ENCODE results near the gene STX7. TPM values are rescaled to one million over a fixed set of nuclear protein-coding genes. Genes with fewer than 3 reads are reported as not detected.

Gene STX7
- total RNA-seq, 2 experiments from 2014 or later, result 66.5 to 178 TPM

DNA sequence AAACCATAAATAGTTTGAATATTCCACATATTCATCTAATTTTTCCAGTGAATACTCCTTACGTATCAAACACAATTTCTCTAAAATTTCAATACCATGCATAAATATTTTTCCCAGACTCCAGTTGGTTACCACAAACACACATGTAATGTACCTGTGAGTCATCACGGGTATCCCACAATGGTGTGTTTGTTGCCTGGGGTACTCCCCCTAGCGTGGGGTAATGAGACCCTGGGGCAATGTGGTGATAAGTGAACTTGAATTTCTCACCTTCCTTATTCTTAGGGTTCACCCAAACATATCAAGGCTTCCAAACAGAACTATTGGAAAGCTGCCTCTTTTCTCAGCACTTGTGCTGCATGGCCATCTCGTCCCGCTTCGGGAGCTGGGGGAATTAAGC lies 51.0 kb downstream of the STX7 start:
- intact Hi-C loops (cut with micrococcal nuclease; ENCODE audit: unreplicated experiment), result no loop called here
- no peaks in the 10 kb centered on the region for H4K20me1 ChIP-seq (ENCODE audit: insufficient read depth, low read length)
- no TSS peak for BruUV-seq (replicated peaks)

DNA sequence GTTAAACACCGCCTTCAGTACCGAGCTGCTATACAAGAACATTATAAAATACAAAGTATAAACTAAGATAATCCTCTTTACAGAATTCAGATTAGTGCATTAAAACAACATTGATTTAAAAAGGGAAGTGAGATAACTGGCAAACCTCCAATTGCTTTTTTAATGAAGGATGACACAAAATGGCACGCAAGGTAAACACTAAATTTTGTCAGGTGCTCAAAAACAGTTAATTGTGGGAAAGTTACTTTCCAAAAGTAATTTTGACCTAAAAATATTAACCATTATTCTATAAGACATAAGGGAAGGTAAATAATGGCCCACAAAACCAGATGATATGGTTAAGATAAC lies 53.3 kb downstream of the STX7 start:
- H2AFZ ChIP-seq (ENCODE audit: low read length), result no peak overlapping the region
- no peaks in the 10 kb centered on the region for H3K79me2 ChIP-seq (ENCODE audit: insufficient read depth, low read depth, low read length)
- intact Hi-C loops (cut with micrococcal nuclease; ENCODE audit: unreplicated experiment), result no loop called here
- DNase-seq (ENCODE audit: low spot score), result no peak
- H3K9me2 ChIP-seq (ENCODE audit: insufficient read depth, low read length), result no peaks in the 10 kb centered on the region
- H3K27ac ChIP-seq (ENCODE audit: low read depth, low read length, poor library complexity, severe bottlenecking), result no peak overlapping the region
- BruUV-seq (replicated peaks), result no TSS peak
- H3K4me2 ChIP-seq (ENCODE audit: low read length), result no peak overlapping the region
- peaks cover 100% of the 10 kb centered on the region for H3K36me3 ChIP-seq (ENCODE audit: insufficient read depth, low read length)
- H3K4me3 ChIP-seq (ENCODE audit: low read depth, low read length, poor library complexity, severe bottlenecking), result no peak overlapping the region
- no peaks in the 10 kb centered on the region for H4K20me1 ChIP-seq (ENCODE audit: insufficient read depth, low read length)
- ChIA-PET POLR2A (interaction anchor here (1.5 to 1.9 kb wide), 2 partner anchors 12 to 15 kb away, joined by 4 to 6 read pairs; no protein-coding TSS in a partner anchor), CTCF (ENCODE audit: unreplicated experiment) (no interaction called here)
- no peaks in the 10 kb centered on the region for H3K9me3 ChIP-seq (ENCODE audit: low read length)
- peaks cover 11% of the 10 kb centered on the region for H3K4me1 ChIP-seq (ENCODE audit: insufficient read depth, low read length, poor library complexity, severe bottlenecking)
- no peak for TF ChIP-seq EZH2phosphoT487 (IDR thresholded peaks at IDR 0.05; ENCODE audit: borderline replicate concordance, low read depth, low read length)
- TF ChIP-seq, protein P1, sequence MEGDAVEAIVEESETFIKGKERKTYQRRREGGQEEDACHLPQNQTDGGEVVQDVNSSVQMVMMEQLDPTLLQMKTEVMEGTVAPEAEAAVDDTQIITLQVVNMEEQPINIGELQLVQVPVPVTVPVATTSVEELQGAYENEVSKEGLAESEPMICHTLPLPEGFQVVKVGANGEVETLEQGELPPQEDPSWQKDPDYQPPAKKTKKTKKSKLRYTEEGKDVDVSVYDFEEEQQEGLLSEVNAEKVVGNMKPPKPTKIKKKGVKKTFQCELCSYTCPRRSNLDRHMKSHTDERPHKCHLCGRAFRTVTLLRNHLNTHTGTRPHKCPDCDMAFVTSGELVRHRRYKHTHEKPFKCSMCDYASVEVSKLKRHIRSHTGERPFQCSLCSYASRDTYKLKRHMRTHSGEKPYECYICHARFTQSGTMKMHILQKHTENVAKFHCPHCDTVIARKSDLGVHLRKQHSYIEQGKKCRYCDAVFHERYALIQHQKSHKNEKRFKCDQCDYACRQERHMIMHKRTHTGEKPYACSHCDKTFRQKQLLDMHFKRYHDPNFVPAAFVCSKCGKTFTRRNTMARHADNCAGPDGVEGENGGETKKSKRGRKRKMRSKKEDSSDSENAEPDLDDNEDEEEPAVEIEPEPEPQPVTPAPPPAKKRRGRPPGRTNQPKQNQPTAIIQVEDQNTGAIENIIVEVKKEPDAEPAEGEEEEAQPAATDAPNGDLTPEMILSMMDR (conservative IDR thresholded peaks at IDR 0.05; ENCODE audit: low read length), result no peak

More for the DNA sequence above, 51.0 kb downstream of the STX7 start:
- Histone ChIP-seq H3K36me3 (ENCODE audit: insufficient read depth, low read length) (peaks cover 100% of the 10 kb centered on the region), H3K9me2 (ENCODE audit: insufficient read depth, low read length) (no peaks in the 10 kb centered on the region), H3K79me2 (ENCODE audit: insufficient read depth, low read depth, low read length) (no peaks in the 10 kb centered on the region), H3K4me2 (ENCODE audit: low read length) (no peak overlapping the region), H3K9me3 (ENCODE audit: low read length) (no peaks in the 10 kb centered on the region), H3K4me1 (ENCODE audit: insufficient read depth, low read length, poor library complexity, severe bottlenecking) (peaks cover 26% of the 10 kb centered on the region), H2AFZ (ENCODE audit: low read length) (no peak overlapping the region), H3K4me3 (ENCODE audit: low read depth, low read length, poor library complexity, severe bottlenecking) (no peak overlapping the region), H3K27ac (ENCODE audit: low read depth, low read length, poor library complexity, severe bottlenecking) (no peak overlapping the region)
- TF ChIP-seq, protein P1 (conservative IDR thresholded peaks at IDR 0.05; ENCODE audit: low read length), result no peak
- TF ChIP-seq EZH2phosphoT487 (IDR thresholded peaks at IDR 0.05; ENCODE audit: borderline replicate concordance, low read depth, low read length), result no peak
- DNase-seq (ENCODE audit: low spot score), result no peak
- ChIA-PET POLR2A (interaction anchor here (0.5 kb wide), 1 partner anchor 27 kb away, joined by 6 read pairs; no protein-coding TSS in a partner anchor), CTCF (ENCODE audit: unreplicated experiment) (no interaction called here)

DNA sequence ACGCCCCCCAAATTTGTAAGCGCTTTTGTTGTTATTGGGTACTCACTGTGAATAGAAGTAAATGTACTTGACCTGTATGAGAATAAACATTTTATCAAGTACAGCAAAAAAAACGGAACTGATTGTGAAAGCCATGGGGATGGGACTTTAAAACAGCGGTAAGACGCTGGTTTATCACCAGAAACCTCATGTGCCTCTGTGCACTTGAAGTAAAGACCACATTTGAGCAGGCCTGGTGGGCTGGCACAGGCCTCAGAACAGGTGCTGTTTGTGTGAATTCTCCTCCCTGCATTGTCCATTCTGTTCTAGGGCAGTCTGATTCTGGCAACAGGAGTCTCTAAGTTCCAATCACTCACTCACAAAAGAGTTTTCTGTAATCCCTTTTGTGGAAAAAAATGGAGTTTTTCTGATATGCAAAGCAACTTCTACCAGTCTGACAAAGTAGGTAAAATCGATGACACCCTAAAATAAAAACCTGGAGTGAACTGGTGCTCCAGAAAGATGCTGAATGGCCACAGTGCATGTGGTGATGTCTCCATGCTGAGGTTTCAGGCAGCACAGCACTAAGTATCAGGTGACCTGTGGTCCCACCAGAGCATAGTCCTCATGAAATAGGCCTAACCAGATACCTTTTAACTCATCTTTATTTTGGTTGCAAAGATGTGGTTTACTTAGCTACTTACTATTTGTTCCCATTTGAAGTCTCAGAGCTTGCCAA lies 53.9 kb downstream of the STX7 start:
- no peak overlapping the region for H3K4me3 ChIP-seq (ENCODE audit: low read depth, low read length, poor library complexity, severe bottlenecking)
- no TSS peak for BruUV-seq (replicated peaks)
- peaks cover 11% of the 10 kb centered on the region for H3K4me1 ChIP-seq (ENCODE audit: insufficient read depth, low read length, poor library complexity, severe bottlenecking)
- peaks cover 100% of the 10 kb centered on the region for H3K36me3 ChIP-seq (ENCODE audit: insufficient read depth, low read length)
- no peaks in the 10 kb centered on the region for H3K9me3 ChIP-seq (ENCODE audit: low read length)
- TF ChIP-seq EZH2phosphoT487 (IDR thresholded peaks at IDR 0.05; ENCODE audit: borderline replicate concordance, low read depth, low read length), result no peak
- TF ChIP-seq, protein P1 (conservative IDR thresholded peaks at IDR 0.05; ENCODE audit: low read length), result no peak
- no peak for DNase-seq (ENCODE audit: low spot score)
- no peaks in the 10 kb centered on the region for H4K20me1 ChIP-seq (ENCODE audit: insufficient read depth, low read length)
- CTCF ChIA-PET (ENCODE audit: unreplicated experiment), result no interaction called here
- H3K9me2 ChIP-seq (ENCODE audit: insufficient read depth, low read length), result no peaks in the 10 kb centered on the region
- H3K79me2 ChIP-seq (ENCODE audit: insufficient read depth, low read depth, low read length), result no peaks in the 10 kb centered on the region
- POLR2A ChIA-PET, result no interaction called here
- no peak overlapping the region for H3K4me2 ChIP-seq (ENCODE audit: low read length)
- intact Hi-C loops (cut with micrococcal nuclease; ENCODE audit: unreplicated experiment), result no loop called here
- H3K27ac ChIP-seq (ENCODE audit: low read depth, low read length, poor library complexity, severe bottlenecking), result no peak overlapping the region
- H2AFZ ChIP-seq (ENCODE audit: low read length), result no peak overlapping the region

Data from OCI-LY7 (cell line).